H1 (cell line): Measurements from ENCODE around the gene COPS2.

Source experiments
- CTCF ChIP-seq, 3 experiments: IDR thresholded peaks; 1 replicate in 2 of 3; 2 replicates in 1 of 3; pipeline versions ENCODE4 v1.5.1 to v1.6.1; 2011; ENCODE audit warnings: low read length in 3 of 3, mild to moderate bottlenecking in 3 of 3, inconsistent platforms in 2 of 3, low read depth in 1 of 3, moderate library complexity in 1 of 3; ENCODE audit not compliant: insufficient read depth in 1 of 3; ENCODE audit errors: control extremely low read depth in 1 of 3
- TAF1 ChIP-seq: IDR thresholded peaks from 2 replicates; pipeline ENCODE4 v1.6.1; 2011; ENCODE audit warnings: mild to moderate bottlenecking, low read depth, low read length

GRCh38 chr15:49096090-49096750 lies 59.2 kb downstream of the COPS2 start:
- TF ChIP-seq CTCF (IDR thresholded peaks at IDR 0.05; ENCODE audit: control extremely low read depth in 1 of 3, insufficient read depth in 1 of 3, low read depth in 1 of 3, low read length in 3 of 3) (no peak), TAF1 (no peak)
